Effector memory CD4-positive, alpha-beta T cell (primary cell): Measurements from ENCODE around the gene DPP10.

Source experiments
- DNase-seq, 3 donors: peaks; one replicate each; pipeline ENCODE4 v3.0.0-alpha.2; 2020
- H3K27ac ChIP-seq: 2 replicates; pipeline ENCODE4 v1.7.0; 2013; ENCODE audit warnings: mild to moderate bottlenecking, low read length, moderate library complexity; ENCODE audit not compliant: insufficient read depth, poor library complexity, severe bottlenecking
- H3K27me3 ChIP-seq: replicated peaks from 2 replicates; pipeline ENCODE4 v1.7.0; 2013; ENCODE audit warnings: mild to moderate bottlenecking, low read length; ENCODE audit not compliant: insufficient read depth, control insufficient read depth, poor library complexity, severe bottlenecking
- H3K36me3 ChIP-seq: 2 replicates; pipeline ENCODE4 v1.7.0; 2013; ENCODE audit warnings: mild to moderate bottlenecking, low read length, moderate library complexity; ENCODE audit not compliant: control insufficient read depth, insufficient read depth
- H3K4me1 ChIP-seq: 2 replicates; pipeline ENCODE4 v1.7.0; 2013; ENCODE audit warnings: low read length, mild to moderate bottlenecking; ENCODE audit not compliant: control insufficient read depth, insufficient read depth, poor library complexity, severe bottlenecking
- H3K4me3 ChIP-seq: 2 replicates; pipeline ENCODE4 v1.7.0; 2013; ENCODE audit warnings: low read length, low read depth, mild to moderate bottlenecking; ENCODE audit not compliant: insufficient read depth, poor library complexity, severe bottlenecking
- H3K9me3 ChIP-seq: 2 replicates; pipeline ENCODE4 v1.7.0; 2013; ENCODE audit warnings: mild to moderate bottlenecking, low read length, moderate library complexity; ENCODE audit not compliant: control insufficient read depth

The DPP10 gene

DNA sequence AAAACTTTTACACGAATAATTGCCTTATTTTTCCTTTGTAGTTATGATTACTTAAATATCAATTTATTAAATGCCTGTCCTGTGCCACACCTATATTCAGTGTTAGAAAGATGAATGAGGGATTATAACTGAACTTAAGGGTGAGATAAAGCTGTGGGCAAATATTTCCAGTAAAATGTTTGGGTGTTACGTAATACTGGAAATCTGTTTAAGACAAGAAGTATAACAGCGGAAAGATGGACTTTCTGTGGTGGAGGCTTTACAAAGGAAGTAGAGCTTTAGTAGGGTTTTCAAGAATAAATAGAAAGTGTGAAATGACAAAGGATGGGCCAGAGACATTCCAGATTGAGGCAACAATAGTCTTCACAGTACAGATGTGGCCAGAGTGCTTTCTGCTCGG lies 927.0 kb downstream of the DPP10 start:
- peaks cover 4% of the 10 kb centered on the region for H3K9me3 ChIP-seq
- H3K36me3 ChIP-seq = no peaks in the 10 kb centered on the region
- H3K4me1 ChIP-seq = no peaks in the 10 kb centered on the region
- no peaks in the 10 kb centered on the region for H3K27me3 ChIP-seq
- DNase-seq = no peak
- H3K27ac ChIP-seq = no peak overlapping the region
- no peak overlapping the region for H3K4me3 ChIP-seq

DNA sequence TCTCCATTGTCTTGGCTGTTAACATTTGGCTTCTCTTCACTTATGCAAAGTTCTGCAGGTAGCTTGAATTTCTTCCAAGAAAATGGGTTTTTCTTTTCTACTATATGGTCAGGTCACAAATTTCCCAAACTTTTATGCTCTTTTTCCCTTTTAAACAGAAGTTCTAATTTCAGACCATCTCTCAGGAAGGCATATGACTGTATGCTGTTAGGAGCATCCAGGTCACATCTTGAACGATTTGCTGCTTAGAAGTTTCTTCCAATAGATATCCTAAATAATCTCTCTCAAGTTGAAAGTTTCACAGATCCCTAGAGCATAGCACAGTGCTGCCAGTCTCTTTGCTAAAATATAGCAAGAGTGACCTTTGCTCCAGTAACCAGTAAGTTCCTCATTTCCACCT lies 932.5 kb downstream of the DPP10 start:
- no peak overlapping the region for H3K4me3 ChIP-seq
- H3K4me1 ChIP-seq = no peaks in the 10 kb centered on the region
- H3K9me3 ChIP-seq = peaks cover 10% of the 10 kb centered on the region
- H3K36me3 ChIP-seq = no peaks in the 10 kb centered on the region
- no peak for DNase-seq
- H3K27ac ChIP-seq = no peak overlapping the region
- H3K27me3 ChIP-seq = no peaks in the 10 kb centered on the region

DNA sequence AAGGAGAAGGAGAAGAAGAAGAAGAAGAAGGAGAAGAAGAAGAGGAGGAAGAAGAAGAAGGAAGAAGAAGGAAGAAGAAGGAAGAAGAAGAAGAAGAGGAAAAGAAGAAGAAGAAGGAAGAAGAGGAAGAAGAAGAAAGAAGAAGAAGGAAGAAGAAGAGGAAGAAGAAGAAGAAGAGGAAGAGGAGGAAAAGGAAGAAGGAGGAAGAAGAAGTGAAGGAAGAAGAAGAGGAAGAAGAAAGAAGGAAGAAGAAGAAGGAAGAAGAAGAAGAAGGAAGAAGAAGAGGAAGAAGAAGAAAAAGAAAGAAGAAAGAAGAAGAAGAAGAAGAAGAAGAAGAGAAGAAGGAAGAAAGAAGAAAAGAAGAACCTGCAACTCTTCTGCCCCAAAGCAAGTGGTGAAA lies 942.0 kb downstream of the DPP10 start:
- Histone ChIP-seq H3K4me3 (no peak overlapping the region), H3K27ac (no peak overlapping the region), H3K9me3 (no peaks in the 10 kb centered on the region), H3K36me3 (no peaks in the 10 kb centered on the region), H3K27me3 (no peaks in the 10 kb centered on the region), H3K4me1 (no peaks in the 10 kb centered on the region)
- DNase-seq = no peak

DNA sequence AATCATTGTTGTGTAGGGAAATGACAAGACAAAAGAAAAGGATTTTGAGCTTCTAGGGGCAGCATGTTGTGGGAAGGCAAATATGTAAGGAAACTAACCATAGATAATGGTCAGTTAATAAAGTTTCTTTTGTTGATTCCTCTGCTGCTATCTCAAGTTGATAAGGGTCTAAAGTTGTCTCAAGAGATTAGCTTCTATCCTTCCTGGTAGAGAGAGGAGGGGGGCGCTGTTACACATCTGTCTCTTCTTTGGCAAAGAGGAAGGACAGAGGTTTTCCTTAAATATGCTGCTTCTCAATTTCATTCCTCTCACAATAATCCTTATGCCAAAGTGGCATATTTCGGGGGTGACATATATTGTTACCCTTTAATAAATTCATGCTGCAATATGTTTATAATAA lies 944.0 kb downstream of the DPP10 start:
- no peaks in the 10 kb centered on the region for H3K4me1 ChIP-seq
- no peaks in the 10 kb centered on the region for H3K9me3 ChIP-seq
- H3K36me3 ChIP-seq = no peaks in the 10 kb centered on the region
- no peak for DNase-seq
- H3K27me3 ChIP-seq = no peaks in the 10 kb centered on the region
- no peak overlapping the region for H3K27ac ChIP-seq
- H3K4me3 ChIP-seq = no peak overlapping the region

DNA sequence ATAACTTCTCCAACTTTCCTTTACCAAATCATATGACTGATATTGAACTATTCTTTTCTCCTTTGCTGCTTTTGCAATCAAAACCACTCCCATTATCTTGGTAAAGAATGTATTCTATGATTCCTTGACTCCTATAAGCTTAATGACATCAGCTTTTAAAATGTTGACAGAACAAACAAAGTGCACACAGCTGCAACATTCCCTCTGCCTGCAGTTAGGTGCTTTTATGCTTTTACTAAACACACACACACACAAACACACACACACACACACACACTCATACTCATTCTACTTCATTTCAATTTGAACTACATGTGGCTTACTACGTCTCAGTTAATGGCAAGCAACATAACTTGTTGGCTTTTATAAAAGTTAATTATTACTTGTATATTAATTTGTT lies 946.6 kb downstream of the DPP10 start:
- Histone ChIP-seq H3K36me3 (no peaks in the 10 kb centered on the region), H3K9me3 (no peaks in the 10 kb centered on the region), H3K27me3 (no peaks in the 10 kb centered on the region), H3K27ac (no peak overlapping the region), H3K4me1 (no peaks in the 10 kb centered on the region), H3K4me3 (no peak overlapping the region)
- DNase-seq = no peak

DNA sequence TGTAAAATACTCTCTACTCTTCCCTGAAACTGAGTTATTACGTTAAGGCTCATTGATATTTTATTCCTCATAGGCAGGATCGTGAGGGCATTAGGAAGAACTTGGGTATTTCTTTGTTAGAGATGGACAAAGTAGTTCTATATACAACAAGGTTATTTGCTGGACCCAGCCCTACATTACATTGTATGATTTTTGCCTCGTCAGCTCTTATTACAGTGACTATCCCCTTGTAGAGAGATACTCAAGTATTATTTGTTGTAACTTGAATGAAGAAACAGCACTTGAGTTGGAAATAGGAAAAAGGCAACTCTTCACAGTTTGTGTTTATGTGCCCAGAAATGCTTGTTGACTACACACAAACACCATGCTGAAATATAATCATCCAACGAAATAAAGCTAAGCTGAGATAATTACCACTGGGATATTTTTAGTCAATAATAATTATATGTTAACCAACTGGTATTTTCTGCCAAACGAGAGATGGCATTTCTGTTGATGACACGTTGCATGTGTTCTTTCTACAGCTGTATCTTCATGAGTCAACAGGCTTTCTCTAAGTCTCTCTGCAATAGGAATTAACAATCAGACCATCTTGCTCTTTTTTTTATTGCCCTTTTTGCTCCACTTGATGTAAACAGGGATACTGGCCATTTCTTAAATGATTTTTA lies 947.6 kb downstream of the DPP10 start:
- H3K36me3 ChIP-seq = no peaks in the 10 kb centered on the region
- DNase-seq = no peak
- no peak overlapping the region for H3K4me3 ChIP-seq
- no peaks in the 10 kb centered on the region for H3K9me3 ChIP-seq
- no peaks in the 10 kb centered on the region for H3K27me3 ChIP-seq
- no peaks in the 10 kb centered on the region for H3K4me1 ChIP-seq
- no peak overlapping the region for H3K27ac ChIP-seq

DNA sequence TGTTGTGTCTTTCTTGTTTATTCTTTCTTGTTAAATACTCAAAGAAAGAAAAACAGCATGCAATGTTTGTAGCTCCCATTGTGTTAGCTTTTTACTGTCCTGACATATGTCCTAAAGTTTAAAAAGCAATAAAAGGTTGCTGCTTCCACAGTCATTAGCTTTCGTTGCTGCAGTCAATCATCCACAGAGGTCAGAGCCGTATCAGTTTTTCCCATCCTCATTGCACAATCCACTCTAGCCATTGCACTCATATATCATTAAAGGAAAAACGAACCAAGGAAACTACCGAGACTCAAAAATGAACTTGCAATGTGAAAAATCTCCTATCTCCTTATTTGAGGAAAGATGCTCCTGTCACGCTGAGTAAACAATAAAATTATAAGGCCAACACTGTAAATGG lies 954.1 kb downstream of the DPP10 start:
- H3K9me3 ChIP-seq = no peaks in the 10 kb centered on the region

DNA sequence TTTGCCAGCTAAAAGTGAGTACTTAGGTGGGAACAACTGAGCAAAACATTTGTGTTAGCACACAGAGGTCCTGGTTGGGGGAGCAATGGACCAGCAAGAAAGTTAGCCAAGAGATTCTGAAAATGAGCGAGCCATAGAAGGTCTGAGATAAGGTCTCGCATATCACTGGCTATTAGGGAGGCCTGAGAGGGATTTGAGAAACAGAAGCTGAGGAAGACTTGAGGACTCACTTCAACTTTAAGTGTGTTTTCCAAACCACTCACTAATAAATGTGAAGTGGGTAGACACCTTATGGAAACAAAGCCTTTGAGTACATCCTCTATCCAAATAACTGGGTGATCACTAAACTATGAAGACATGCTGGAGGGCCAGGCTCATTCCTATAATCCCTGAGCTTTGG lies 958.5 kb downstream of the DPP10 start:
- H3K4me1 ChIP-seq = no peaks in the 10 kb centered on the region
- DNase-seq = no peak
- H3K27me3 ChIP-seq = no peaks in the 10 kb centered on the region
- H3K27ac ChIP-seq = no peak overlapping the region
- H3K36me3 ChIP-seq = no peaks in the 10 kb centered on the region
- no peak overlapping the region for H3K4me3 ChIP-seq
- H3K9me3 ChIP-seq = no peaks in the 10 kb centered on the region

More for the DNA sequence above, 954.1 kb downstream of the DPP10 start:
- H3K4me1 ChIP-seq = no peaks in the 10 kb centered on the region
- H3K36me3 ChIP-seq = no peaks in the 10 kb centered on the region
- H3K4me3 ChIP-seq = no peak overlapping the region
- no peak for DNase-seq
- no peaks in the 10 kb centered on the region for H3K27me3 ChIP-seq
- H3K27ac ChIP-seq = no peak overlapping the region

DNA sequence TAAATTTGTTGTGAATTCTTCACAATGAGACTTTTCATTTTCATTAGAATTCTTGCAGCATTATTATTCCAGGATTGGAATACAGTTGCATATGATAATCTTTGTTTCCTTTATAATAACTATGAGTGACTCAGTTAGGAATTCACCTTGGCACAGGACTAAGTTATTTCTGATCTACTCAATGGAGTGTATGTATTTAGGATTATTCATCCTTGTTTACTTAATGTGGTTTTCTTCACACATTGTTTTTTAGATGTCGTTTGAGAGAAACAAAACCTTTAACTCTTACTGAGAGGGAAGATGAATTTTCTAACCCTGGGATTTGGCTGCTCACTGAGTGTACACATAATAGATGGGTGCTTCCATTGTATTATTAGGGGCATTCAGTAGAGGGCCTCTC lies 970.1 kb downstream of the DPP10 start:
- no peak overlapping the region for H3K4me3 ChIP-seq
- no peaks in the 10 kb centered on the region for H3K27me3 ChIP-seq
- no peak for DNase-seq
- no peaks in the 10 kb centered on the region for H3K4me1 ChIP-seq
- no peaks in the 10 kb centered on the region for H3K36me3 ChIP-seq
- no peak overlapping the region for H3K27ac ChIP-seq
- no peaks in the 10 kb centered on the region for H3K9me3 ChIP-seq

DNA sequence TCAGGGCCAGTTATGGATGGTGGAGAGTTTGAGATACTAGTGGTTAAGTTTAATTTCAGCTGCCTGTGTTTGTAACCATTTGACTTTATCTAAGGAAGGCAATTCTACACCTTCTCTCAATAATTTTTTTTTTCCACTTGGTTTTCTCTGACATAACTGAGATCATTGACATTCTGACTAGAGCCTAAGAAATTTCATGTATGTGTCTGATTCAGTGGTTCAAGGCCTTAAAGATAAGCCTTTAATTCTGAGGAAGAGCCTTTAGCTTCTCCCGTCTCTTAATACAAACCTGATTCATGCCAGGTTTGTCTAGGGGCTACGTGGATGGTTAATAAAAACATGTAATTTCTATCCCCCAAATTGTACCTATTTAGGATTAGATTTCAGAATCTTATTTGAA lies 971.4 kb downstream of the DPP10 start:
- Histone ChIP-seq H3K4me1 (no peaks in the 10 kb centered on the region), H3K27ac (no peak overlapping the region), H3K9me3 (no peaks in the 10 kb centered on the region), H3K36me3 (no peaks in the 10 kb centered on the region), H3K4me3 (no peak overlapping the region), H3K27me3 (no peaks in the 10 kb centered on the region)
- DNase-seq = no peak
